Right ventricle myocardium inferior (tissue), 1 donor: ENCODE measurements around the gene BHLHE23. TPM values are rescaled to one million over a fixed set of nuclear protein-coding genes. Genes with fewer than 3 reads are reported as not detected.
"Not testable (repeated sequence)": the region's sequence is repeated elsewhere in the genome, so short reads cannot be mapped to it uniquely, and the experiment has no call there.

Experiments used
- ATAC-seq: fragments of 200-7000 bp; cut with Tn5 transposase; one replicate; pipeline ENCODE4 v1.9.1; 2020; ENCODE audit warnings: mild to moderate bottlenecking, moderate library complexity
- DNase-seq: peaks from one replicate; pipeline ENCODE4 v3.0.0; 2021; ENCODE audit errors: missing footprints
- intact Hi-C: fragments of 100-400 bp; cut with DNase I; formaldehyde crosslinking; loops from one replicate; pipeline ENCODE4 v1.11.0; 2022
- total RNA-seq: library from RNA; stranded (reverse); fragmentation: NEBNext Ultra II Directional; extraction: Animal tissue kit (Norgen Biotek cat#: 25700); gene quantifications from one replicate; pipeline ENCODE4 v1.2.1, GENCODE V29; 2021
- donor health status: DM: no; HTN: yes; CAD: no; lungs with severe emphysema.

Gene BHLHE23
- total RNA-seq, 1 donor from 2014 or later: not detected

DNA sequence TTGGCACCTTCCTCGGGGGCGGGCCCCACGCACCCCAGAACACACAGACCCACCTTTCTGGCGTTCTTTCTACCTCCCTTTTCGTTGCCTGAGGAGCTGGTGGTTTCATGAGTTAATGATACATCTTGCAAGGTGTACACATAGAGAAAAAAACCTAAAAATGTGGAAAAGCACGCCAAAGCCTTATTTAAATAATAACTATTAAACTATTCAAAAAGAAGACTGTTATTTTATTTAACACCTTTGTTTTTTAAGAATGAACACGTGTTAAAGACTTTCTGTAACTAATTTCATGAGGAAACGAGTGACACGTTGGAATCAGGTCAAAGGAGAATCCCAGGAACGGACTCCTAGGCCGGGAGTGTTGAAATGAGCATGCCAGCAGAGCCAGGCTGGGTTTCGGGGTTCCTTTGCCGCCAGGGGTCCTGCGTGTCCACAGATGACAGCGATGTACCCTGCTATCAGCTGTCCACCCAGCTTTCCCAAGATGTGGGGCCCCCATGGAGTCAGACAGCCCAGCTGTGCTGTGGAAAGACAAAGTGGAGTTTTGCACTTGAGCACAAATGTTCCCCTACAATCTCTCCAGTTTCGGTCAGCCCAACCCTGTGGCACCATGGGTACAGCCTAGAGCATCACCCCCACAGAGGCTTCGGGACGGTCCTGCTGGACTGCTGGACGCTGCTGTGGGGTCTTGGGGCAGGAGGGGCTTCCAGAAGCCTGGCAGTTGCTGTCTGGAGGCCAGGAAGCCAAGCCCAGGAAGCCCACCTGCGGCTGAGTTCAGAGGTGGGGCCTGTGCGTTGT is 38.2 kb downstream of the BHLHE23 start:
- DNase-seq (no peak), ATAC-seq (no peak)
- intact Hi-C loops: no loop called here

DNA sequence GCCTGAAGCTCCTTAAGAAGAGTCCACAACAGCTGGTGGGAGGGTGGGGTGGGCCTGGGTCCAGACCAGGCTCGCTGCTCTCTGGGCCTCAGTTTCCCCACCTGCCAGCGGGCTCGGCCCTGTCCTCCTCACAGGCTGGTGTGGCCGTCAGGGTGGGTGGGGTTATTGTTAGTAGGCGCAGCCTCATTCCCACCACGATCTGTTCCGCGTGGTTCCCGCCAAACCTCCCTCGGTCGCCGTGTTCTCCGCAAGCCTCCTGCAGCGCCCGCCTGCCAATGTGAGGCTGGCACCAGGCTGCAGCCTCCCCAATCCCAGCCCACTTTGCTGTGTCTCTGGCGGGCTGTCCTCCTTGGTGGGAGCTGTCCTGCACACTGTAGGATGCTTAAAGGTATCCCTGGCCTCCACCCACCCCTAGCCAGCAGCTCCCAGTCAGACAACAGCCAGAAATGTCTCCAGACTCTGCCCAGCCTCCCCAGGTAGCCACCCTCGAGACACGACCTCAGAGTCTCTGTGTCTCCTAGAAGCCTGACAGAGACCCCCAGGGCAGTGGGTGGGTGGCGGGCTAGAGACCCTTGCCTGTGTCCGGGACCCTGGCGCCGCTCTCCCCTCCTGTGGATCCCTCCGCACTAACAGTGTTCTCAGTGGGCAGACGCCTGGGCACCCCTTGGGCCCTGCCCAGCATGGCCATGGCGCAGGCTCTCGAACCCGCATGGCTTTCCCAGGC is 39.0 kb downstream of the BHLHE23 start:
- no peak for ATAC-seq
- intact Hi-C loops: no loop called here
- no peak for DNase-seq

DNA sequence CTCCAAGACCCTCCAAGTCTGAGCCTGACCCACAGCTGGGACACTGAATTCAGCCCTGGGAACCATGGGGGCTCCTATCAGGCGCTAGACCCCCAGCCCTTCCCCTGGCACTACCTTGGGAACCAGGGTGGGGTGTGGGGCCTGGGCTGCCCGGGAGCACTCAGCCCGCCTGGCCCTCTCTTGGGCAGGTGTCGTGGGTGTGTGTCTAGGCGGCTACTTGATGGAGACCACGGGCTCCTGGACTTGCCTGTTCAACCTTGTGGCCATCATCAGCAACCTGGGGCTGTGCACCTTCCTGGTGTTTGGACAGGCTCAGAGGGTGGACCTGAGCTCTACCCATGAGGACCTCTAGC is 39.6 kb downstream of the BHLHE23 start:
- intact Hi-C loops: no loop called here
- no peak for ATAC-seq
- no peak for DNase-seq

DNA sequence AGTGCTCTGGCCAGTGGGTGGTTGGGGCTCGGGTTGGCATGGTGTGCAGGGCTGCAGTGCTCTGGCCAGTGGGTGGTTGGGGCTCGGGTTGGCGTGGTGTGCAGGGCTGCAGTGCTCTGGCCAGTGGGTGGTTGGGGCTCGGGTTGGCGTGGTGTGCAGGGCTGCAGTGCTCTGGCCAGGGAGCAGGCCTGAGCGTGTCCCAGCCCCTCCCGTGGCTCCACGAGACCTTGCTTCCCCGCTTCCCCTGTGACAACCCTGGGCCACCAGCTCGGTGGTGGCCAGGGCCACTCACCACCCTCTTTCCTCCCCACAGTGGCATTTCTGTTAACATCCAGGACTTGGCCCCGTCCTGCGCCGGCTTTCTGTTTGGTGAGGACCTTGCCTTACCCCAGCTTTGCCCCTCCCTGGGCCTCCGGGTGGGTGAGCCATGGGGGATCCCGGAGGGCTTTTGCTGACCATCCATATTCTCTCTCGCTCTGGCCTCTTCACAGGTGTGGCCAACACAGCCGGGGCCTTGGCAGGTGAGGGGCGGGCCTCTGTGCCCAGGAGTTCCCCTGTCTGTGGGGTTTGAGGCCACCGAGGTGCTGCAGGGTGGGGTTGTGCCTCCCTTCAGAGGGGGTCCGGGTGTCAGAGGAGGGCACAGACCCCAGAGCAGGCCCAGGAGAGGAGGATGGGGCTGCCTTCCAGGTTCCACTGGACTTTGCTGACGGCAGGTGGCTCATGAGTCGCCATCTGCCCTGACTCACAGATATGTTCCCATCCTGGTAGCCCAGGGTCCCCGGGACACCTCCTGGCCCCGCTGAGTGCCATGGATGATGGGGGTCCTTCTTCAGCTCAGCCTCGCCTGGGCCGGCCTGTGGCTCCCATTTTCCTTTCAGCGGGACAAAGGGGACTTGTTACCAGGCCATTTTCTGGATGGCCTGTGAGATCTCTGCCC is 40.3 kb downstream of the BHLHE23 start:
- intact Hi-C loops: no loop called here
- ATAC-seq (no peak), DNase-seq (no peak)

DNA sequence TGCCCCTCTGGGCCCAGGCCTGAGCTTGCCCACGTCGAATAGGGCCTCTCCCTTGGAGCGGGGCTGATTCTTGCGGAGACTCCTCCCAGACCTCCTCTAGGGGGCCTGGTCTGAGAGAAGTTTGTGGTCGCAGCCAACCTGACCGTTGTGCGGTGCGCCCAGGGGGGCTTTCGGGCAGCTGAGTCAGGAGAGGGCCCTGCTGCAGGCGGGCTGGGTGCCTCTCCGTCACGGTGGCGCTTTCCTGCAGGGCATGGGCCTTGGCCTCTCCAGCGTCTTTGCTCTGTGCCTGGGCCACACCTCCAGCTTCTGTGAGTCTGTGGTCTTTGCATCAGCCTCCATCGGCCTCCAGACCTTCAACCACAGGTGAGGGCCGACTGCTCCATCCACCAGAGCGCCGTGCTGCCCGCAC is 41.4 kb downstream of the BHLHE23 start:
- intact Hi-C loops: no loop called here
- DNase-seq: no peak
- ATAC-seq: no peak

DNA sequence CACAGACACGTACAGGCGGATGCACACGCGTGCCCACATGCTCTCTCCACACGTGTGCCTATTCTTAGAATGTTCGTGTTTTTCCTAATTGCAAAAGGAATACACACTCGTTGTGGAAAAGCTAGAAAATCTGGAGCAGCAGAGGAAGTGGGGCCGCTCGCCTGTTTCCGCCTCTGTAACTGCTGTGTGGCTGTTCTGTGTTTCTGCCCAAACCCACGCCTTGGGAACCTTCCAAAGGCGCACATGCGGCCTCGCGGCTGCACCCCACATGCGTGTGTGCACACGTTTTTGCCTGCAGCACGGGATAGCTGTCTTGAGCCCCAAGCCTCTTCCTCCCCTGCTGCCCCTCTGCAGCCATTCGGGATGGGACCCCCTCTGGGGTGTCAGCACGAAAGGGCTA is 42.1 kb downstream of the BHLHE23 start:
- intact Hi-C loops: no loop called here
- no peak for ATAC-seq
- no peak for DNase-seq

DNA sequence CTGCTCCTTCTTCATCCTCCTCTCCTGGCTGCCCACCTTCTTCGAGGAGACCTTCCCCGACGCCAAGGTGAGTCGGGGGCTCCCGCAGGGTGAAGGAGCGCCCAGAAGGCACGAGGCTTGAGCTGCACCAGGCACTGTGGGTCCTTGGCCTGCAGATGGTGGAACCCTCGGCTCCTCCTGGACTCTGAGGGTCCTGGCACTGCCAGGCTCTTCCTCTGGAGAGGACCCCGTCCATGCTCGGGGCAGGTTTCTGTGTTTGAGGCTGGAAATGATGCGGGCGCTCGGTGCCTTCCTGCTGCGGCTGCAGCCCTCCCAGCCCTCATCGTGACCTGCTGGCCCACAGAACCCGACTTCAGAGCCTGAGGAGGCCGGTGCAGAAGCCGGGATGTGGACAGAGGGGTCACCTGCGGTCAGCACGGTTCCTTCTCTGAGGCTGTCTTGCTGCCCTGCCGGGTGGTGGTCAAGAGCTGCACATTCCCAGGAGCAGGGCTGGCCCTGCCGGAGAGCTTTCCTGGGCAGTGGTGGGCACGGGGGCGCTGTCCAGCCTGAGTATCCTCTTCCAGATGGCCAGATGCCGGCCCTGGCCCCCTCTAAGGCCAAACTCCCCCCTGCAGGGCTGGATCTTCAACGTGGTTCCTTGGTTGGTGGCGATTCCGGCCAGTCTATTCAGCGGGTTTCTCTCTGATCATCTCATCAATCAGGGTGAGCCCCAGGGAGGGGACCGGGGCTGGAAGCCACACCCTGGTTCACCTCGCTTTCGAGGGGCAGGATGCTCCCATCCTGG is 43.0 kb downstream of the BHLHE23 start:
- DNase-seq (peak; percentile 50), ATAC-seq (no peak)
- intact Hi-C loops: no loop called here

DNA sequence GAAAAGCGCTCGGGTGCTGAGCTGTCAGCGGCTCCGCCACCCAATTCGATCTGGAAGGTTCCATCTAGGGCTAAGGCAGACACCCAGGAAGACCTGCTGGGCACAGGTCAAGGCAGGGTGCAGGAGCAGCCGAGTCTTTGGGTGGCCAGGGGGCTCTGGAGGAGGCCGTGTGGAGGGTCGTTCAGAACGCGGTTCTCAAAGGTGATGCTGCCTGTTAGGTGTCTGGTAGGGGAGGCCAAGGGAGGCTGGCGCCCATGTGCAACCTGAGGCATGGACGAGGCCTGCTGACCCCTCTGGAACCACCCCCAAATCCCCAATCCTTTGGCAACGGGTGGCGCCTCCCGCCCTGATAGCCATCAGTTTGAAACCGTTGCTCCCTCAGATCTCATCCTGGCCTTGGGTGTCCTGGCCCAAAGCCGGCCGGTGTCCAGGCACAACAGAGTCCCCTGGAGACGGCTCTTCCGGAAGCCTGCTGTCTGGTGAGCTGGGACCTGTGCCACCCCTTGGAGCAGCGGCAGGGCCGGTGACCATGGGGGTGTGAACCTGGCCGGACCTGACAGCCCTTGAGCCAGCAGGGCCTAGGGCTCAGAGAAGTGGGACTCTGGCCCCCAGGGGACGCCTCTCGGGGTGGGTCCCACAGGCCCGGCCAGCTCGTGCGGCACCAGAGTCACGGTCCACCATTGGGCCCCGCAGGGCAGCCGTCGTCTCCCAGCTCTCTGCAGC is 43.7 kb downstream of the BHLHE23 start:
- ATAC-seq (no peak), DNase-seq (peak; percentile 58)
- intact Hi-C loops: no loop called here

DNA sequence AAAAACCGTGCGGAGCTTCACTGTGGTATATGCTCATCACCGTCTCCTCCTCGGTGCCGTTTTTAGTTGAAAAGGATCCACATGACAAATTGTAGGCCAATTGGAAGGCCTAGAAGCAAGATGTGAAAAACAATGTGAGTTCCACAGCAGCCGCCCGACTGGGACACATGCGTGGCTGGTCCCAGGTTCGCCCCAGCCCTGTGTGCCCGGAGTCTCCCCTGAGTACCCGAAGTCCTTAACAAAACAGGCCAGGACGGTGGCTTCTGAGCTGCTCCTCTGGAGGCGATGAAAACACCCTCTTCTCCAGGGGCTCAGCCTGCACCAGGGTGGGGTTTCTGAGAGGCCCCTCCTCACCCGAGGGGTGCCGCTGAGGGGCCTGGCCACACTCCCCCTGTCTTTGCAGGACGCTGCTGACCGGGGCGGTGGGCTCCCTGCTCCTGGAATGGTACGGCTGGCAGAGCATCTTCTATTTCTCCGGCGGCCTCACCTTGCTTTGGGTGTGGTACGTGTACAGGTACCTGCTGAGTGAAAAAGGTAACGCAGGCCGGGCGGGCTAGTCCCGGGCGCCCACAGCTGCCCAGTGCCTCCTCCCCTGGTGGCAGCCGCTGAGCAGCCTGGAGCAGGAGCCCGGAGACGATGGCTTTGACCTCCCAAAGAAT is 44.4 kb downstream of the BHLHE23 start:
- DNase-seq: no peak
- no peak for ATAC-seq
- intact Hi-C loops: no loop called here

DNA sequence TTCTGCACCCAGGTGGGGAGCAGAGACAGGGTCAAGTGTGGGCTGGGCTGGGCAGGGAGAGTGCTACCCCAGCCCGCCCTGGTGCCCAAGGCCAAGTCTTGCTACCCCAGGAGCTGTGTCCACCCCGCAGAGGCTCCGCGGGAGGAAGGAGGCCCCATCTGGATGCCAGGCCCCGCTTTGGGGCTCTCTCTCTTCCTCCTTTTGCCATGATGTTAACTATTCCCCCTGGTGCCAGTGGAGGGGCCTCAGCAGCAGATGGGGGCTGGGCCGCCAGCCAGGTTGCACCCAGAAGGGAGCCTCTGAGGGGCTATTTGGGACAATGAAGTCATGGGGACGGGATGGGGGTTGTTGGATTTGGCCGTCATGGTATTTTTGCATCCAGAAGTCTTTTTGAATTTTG is 45.0 kb downstream of the BHLHE23 start:
- intact Hi-C loops: no loop called here
- DNase-seq: peak; percentile 45
- no peak for ATAC-seq

DNA sequence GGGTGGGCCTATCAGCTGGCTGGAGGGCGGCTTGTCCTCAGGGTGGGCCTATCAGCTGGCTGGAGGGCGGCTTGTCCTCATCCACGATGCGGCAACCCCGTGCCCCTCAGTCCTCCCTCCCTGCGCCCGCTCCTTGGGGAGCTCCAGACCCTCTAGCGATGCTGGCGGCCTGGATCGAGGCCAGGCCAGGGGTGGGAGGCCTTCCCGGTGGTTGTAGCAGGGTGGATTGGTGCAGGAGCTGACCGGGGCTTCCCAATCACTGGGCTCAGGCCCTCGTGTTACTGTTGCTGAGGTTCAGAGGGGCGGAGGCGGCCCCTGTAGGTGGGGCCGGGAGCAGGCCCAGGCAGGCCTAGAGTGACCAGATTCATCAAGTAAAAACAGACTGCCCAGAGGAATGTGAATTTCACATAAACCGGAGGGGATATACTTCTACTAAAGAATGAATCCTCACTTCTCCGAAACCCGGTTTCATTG is 45.4 kb downstream of the BHLHE23 start:
- DNase-seq (peak; percentile 28), ATAC-seq (no peak)
- intact Hi-C loops: no loop called here

DNA sequence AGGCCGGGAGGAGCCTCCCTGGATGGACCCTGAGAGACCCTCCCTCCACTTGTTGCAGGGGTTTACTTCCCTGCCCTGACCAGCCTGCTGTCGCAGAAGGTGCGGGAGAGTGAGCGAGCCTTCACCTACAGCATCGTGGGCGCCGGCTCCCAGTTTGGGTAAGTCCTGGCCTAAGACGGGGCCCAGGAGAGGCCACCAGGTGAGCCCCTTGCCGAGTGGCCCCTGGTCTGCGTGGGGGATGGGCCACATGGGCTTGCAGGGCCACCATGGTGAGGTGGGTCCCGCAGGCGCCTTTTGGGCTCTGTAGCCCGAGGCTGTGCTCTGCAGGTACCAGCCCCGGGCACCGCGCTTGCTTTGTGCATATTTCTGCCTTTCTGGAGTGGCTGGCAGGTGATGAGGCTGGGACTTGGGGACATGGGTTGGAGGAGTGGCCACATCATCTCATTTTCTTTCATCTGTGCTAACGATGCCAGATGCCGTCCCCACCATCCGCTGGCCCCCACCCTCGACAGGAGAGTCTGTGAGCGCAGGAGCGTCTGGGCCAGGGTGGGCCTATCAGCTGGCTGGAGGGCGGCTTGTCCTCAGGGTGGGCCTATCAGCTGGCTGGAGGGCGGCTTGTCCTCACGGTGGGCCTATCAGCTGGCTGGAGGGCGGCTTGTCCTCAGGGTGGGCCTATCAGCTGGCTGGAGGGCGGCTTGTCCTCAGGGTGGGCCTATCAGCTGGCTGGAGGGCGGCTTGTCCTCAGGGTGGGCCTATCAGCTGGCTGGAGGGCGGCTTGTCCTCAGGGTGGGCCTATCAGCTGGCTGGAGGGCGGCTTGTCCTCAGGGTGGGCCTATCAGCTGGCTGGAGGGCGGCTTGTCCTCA is 46.1 kb downstream of the BHLHE23 start:
- DNase-seq: peak; percentile 46
- intact Hi-C loops, ATAC-seq: not testable (repeated sequence)

DNA sequence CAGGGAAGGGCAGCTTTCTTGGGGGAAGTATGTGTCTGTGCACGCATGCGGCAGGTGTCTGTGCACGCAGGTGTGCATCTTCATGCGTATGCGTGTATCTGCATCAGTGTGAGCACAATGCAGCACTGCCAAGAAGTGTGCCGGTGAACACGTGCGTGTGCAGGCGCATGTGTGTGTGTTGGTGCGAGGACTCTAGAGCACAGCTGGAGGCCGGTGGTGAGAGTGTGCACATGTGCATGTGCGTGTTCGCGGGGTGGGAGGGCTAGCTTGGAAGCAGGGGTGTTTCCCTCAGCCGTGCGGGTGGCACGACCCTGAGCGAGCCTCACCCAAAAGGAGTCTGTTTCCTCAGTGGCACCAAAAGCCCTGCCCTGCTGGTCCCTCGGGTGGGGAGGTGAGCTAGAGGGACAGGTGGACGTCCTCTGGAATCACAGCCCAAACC is 46.7 kb downstream of the BHLHE23 start:
- DNase-seq (peak; percentile 30), ATAC-seq (no peak)
- intact Hi-C loops: no loop called here

DNA sequence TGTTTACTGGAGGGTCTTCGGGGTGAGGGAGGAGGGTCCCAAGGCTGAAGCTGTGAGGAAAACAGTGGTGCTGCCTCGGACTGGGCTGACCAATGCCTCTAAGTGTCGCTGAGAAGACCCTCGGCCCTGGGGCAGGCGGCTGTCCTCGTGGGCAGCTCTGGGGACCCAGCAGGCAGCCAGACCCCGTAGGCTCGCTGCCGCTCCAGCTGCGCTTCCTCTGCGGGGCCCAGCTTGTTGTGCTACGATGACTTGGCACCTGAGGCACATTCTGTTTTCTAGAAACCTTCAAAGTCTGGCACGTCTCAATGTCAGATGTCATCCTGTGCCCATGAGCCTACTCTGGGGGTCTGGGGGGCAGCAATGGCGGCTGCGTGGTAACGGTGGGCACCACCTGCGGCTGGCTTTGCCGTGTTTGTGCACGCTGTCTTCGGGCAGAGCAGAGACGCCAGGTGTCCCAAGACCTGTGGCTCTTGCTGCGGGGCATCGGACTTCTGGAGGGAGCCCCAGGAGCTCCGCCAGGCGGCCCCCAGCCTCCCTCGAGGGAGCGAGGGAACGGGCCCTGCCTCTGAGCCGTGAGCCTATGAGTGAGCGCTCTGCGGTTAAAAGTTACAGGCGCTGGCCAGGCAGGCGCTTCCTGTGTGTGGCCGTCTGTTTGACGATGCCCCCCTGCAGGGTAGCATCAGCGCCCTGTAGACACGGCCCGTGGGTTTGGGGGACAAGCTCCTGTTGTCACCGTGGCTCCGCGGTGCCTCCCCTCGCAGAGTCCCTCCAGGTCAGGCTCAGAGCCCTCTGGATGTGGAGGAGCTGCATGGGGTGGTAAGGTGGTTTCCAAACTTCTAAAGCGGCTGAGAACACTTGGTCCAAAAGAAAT is 47.4 kb downstream of the BHLHE23 start:
- DNase-seq (peak; percentile 65), ATAC-seq (no peak)
- intact Hi-C loops: no loop called here

DNA sequence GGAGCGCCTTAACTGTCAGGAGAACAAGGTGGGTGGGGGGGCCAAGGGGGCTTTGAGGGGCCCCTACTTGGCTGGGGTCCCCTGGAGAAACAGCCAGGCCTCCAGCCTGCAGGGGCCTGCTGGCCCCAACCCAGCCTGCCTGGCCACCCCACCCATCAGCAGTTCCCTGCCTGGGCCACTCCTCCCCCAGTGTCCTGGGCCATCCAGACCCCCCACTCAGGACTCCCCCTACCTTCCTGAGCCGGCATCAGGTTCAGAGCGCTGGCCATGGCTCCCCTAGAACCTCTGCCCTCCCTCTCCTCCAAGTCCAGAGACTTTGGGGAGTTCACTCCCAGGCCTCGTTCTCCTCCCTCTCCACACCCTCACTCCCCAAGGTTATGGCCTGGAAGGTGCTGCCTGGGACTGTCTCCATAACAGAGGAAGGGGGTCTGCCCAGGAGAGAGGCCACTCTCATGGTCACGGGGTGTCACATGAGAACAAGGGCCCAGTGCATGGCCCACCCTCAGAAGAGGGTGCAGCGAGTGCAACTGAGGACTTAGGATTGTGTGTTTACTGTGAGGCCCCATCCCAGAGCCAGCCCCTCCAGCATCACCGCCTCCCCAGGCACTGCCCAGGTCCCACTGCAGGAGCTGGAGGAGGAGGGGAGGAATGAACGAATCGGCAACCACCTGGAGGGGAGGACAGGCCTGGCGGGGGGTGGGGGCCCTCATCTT is 48.2 kb downstream of the BHLHE23 start:
- no peak for ATAC-seq
- intact Hi-C loops: no loop called here

More for the DNA sequence above, 48.2 kb downstream of the BHLHE23 start:
- peak; percentile 22 for DNase-seq
